Neuronal stem cell (in vitro differentiated cells): ENCODE data around the gene KCNIP2.

Experiments
- DNase-seq: peaks from one replicate; pipeline ENCODE4 v3.0.0-alpha.2; 2013; ENCODE audit warnings: low spot score
- H2AFZ ChIP-seq: one replicate; pipeline ENCODE4 v1.6.1; 2013; ENCODE audit warnings: mild to moderate bottlenecking, low read length, inconsistent platforms
- H2AK5ac ChIP-seq: 2 replicates; pipeline ENCODE4 v1.6.1; 2013; ENCODE audit warnings: low read depth, mild to moderate bottlenecking, inconsistent platforms, low read length, moderate library complexity, mixed read lengths
- H2BK120ac ChIP-seq: 2 replicates; pipeline ENCODE4 v1.6.1; 2013; ENCODE audit warnings: low read depth, mild to moderate bottlenecking, inconsistent platforms, low read length, moderate library complexity, mixed read lengths
- H2BK12ac ChIP-seq: one replicate; pipeline ENCODE4 v1.6.1; 2013; ENCODE audit warnings: low read length, inconsistent platforms
- H2BK15ac ChIP-seq: 2 replicates; pipeline ENCODE4 v1.6.1; 2013; ENCODE audit warnings: mild to moderate bottlenecking, low read length, inconsistent platforms, mixed read lengths
- H2BK5ac ChIP-seq: one replicate; pipeline ENCODE4 v1.6.1; 2013; ENCODE audit warnings: inconsistent platforms, mild to moderate bottlenecking, low read length, moderate library complexity
- H3K14ac ChIP-seq: one replicate; pipeline ENCODE4 v1.6.1; 2013; ENCODE audit warnings: low read length, inconsistent platforms
- H3K18ac ChIP-seq: 2 replicates; pipeline ENCODE4 v1.6.1; 2013; ENCODE audit warnings: low read length, inconsistent platforms
- H3K23ac ChIP-seq: 2 replicates; pipeline ENCODE4 v1.6.1; 2013; ENCODE audit warnings: low read depth, mild to moderate bottlenecking, mixed read lengths, low read length, inconsistent platforms; ENCODE audit not compliant: poor library complexity
- H3K27ac ChIP-seq: replicated peaks from 3 replicates; pipeline ENCODE4 v1.5.1; 2013; ENCODE audit warnings: low read length, inconsistent platforms
- H3K27me3 ChIP-seq, 3 experiments: 2 replicates each; pipeline ENCODE4 v1.6.1; 2013; ENCODE audit warnings: low read length in 3 of 3, mild to moderate bottlenecking in 2 of 3, inconsistent platforms in 1 of 3, low read depth in 1 of 3, mixed read lengths in 1 of 3, moderate library complexity in 1 of 3; ENCODE audit not compliant: control insufficient read depth in 3 of 3, insufficient read depth in 3 of 3
- H3K36me3 ChIP-seq, 2 donors: replicated peaks in 1 of 2; 2 replicates each; pipeline ENCODE4 v1.6.1; 2013; ENCODE audit warnings: low read length in 2 of 2; ENCODE audit not compliant: control insufficient read depth in 2 of 2, insufficient read depth in 2 of 2
- H3K4ac ChIP-seq: 2 replicates; pipeline ENCODE4 v1.6.1; 2013; ENCODE audit warnings: inconsistent platforms, mild to moderate bottlenecking, low read length, moderate library complexity
- H3K4me1 ChIP-seq, 2 donors: 1 replicate in 1 of 2; 2 replicates in 1 of 2; pipeline ENCODE4 v1.6.1; 2013; ENCODE audit warnings: low read length in 2 of 2, low read depth in 1 of 2; ENCODE audit not compliant: control insufficient read depth in 2 of 2, insufficient read depth in 1 of 2
- H3K4me2 ChIP-seq: one replicate; pipeline ENCODE4 v1.6.1; 2013; ENCODE audit warnings: mild to moderate bottlenecking, low read length, inconsistent platforms; ENCODE audit not compliant: insufficient read depth, poor library complexity, severe bottlenecking
- H3K4me3 ChIP-seq, 2 donors: 2 replicates each; pipeline ENCODE4 v1.5.1; 2013; ENCODE audit warnings: low read length in 2 of 2, mild to moderate bottlenecking in 2 of 2, inconsistent platforms in 1 of 2, moderate library complexity in 1 of 2
- H3K79me1 ChIP-seq: one replicate; pipeline ENCODE4 v1.6.1; 2013; ENCODE audit warnings: low read depth, mild to moderate bottlenecking, inconsistent platforms, low read length, moderate library complexity
- H3K9ac ChIP-seq: one replicate; pipeline ENCODE4 v1.6.1; 2013; ENCODE audit warnings: mild to moderate bottlenecking, low read depth, low read length, inconsistent platforms; ENCODE audit not compliant: poor library complexity
- H3K9me3 ChIP-seq, 2 donors: replicated peaks in 1 of 2; 2 replicates each; pipeline versions ENCODE3 to v1.6.1; 2013; ENCODE audit warnings: low read length in 2 of 2, mild to moderate bottlenecking in 2 of 2, inconsistent platforms in 1 of 2, low read depth in 1 of 2, mixed read lengths in 1 of 2, moderate library complexity in 1 of 2; ENCODE audit not compliant: control insufficient read depth in 2 of 2, insufficient read depth in 1 of 2
- H4K8ac ChIP-seq: one replicate; pipeline ENCODE4 v1.6.1; 2013; ENCODE audit warnings: low read depth, mild to moderate bottlenecking, inconsistent platforms, low read length, moderate library complexity
- H4K91ac ChIP-seq: one replicate; pipeline ENCODE4 v1.6.1; 2013; ENCODE audit warnings: low read length, low read depth, mild to moderate bottlenecking, inconsistent platforms; ENCODE audit not compliant: poor library complexity
- WGBS, 2 donors: extraction: QIAGEN DNeasy Blood & Tissue Kit; methylation state at CpG; one replicate each; pipeline ENCODE4 v1.1.7; 2013; ENCODE audit warnings: missing lambda C conversion rate in 2 of 2, mixed read lengths in 1 of 2; ENCODE audit not compliant: insufficient read length in 2 of 2, insufficient replicate concordance in 1 of 2; ENCODE audit errors: extremely low coverage in 2 of 2; 5-methylcytosine and 5-hydroxymethylcytosine counted together

KCNIP2 gene

GRCh38 chr10:101888251-101888949, 44.8 kb upstream of the KCNIP2 start:
- H3K36me3 ChIP-seq = no peaks in the 10 kb centered on the region
- H3K14ac ChIP-seq = no peak overlapping the region
- H2AFZ ChIP-seq = no peak overlapping the region
- no peak for DNase-seq
- H3K9ac ChIP-seq = no peak overlapping the region
- H4K91ac ChIP-seq = no peak overlapping the region
- no peak overlapping the region for H2BK120ac ChIP-seq
- no peak overlapping the region for H2AK5ac ChIP-seq
- no peak overlapping the region for H3K27ac ChIP-seq
- H3K27me3 ChIP-seq = no peaks in the 10 kb centered on the region
- H3K4me1 ChIP-seq = peaks cover 0 to 3% of the 10 kb centered on the region in 2 donors
- no peak overlapping the region for H2BK5ac ChIP-seq
- no peak overlapping the region for H3K4me2 ChIP-seq
- H3K23ac ChIP-seq = no peak overlapping the region
- no peak overlapping the region for H2BK12ac ChIP-seq
- no peak overlapping the region for H3K4ac ChIP-seq
- H4K8ac ChIP-seq = no peak overlapping the region
- no peak overlapping the region for H3K4me3 ChIP-seq
- H3K79me1 ChIP-seq = peaks cover 2% of the 10 kb centered on the region
- no peak overlapping the region for H3K18ac ChIP-seq
- no peak overlapping the region for H2BK15ac ChIP-seq
- no CpG with 5 or more reads among the region's 2 CpGs for WGBS, 2 donors
- no peaks in the 10 kb centered on the region for H3K9me3 ChIP-seq

- H3K14ac ChIP-seq = no peak overlapping the region
- WGBS, 2 donors = no CpG with 5 or more reads among the region's 5 CpGs
These were observed 44.2 kb upstream of the KCNIP2 start for GRCh38 chr10:101887775-101888174.

GRCh38 chr10:101886521-101887312, 43.1 kb upstream of the KCNIP2 start:
- no peak overlapping the region for H2BK15ac ChIP-seq
- no peak for DNase-seq
- H2AK5ac ChIP-seq = no peak overlapping the region
- H3K14ac ChIP-seq = no peak overlapping the region
- H2BK12ac ChIP-seq = no peak overlapping the region
- H2BK5ac ChIP-seq = no peak overlapping the region
- H3K18ac ChIP-seq = no peak overlapping the region
- H3K27ac ChIP-seq = no peak overlapping the region
- no peak overlapping the region for H2AFZ ChIP-seq
- H3K4me2 ChIP-seq = no peak overlapping the region
- no peak overlapping the region for H3K4ac ChIP-seq
- no peak overlapping the region for H4K91ac ChIP-seq
- H3K9ac ChIP-seq = no peak overlapping the region
- peaks cover 2% of the 10 kb centered on the region for H3K79me1 ChIP-seq
- no peaks in the 10 kb centered on the region for H3K9me3 ChIP-seq
- no peak overlapping the region for H3K4me3 ChIP-seq
- no peaks in the 10 kb centered on the region for H3K27me3 ChIP-seq
- no peak overlapping the region for H2BK120ac ChIP-seq
- H4K8ac ChIP-seq = no peak overlapping the region
- H3K23ac ChIP-seq = no peak overlapping the region
- WGBS, 2 donors = no CpG with 5 or more reads among the region's 1 CpG
- H3K4me1 ChIP-seq = peaks cover 0 to 3% of the 10 kb centered on the region in 2 donors
- H3K36me3 ChIP-seq = no peaks in the 10 kb centered on the region

More at GRCh38 chr10:101887775-101888174, 44.2 kb upstream of the KCNIP2 start:
- Histone ChIP-seq H2AK5ac (no peak overlapping the region), H3K27me3 (no peaks in the 10 kb centered on the region), H3K9me3 (no peaks in the 10 kb centered on the region), H4K91ac (no peak overlapping the region), H2BK12ac (no peak overlapping the region), H3K27ac (no peak overlapping the region), H3K9ac (no peak overlapping the region), H3K4me1 (peaks cover 0 to 3% of the 10 kb centered on the region in 2 donors), H3K4me3 (no peak overlapping the region), H3K18ac (no peak overlapping the region), H3K4me2 (no peak overlapping the region), H2BK15ac (no peak overlapping the region), H2AFZ (no peak overlapping the region), H2BK120ac (no peak overlapping the region), H3K4ac (no peak overlapping the region), H4K8ac (no peak overlapping the region), H3K36me3 (no peaks in the 10 kb centered on the region), H2BK5ac (no peak overlapping the region), H3K79me1 (peaks cover 2% of the 10 kb centered on the region), H3K23ac (no peak overlapping the region)
- no peak for DNase-seq

GRCh38 chr10:101881036-101881774, 37.6 kb upstream of the KCNIP2 start:
- WGBS, 2 donors = no CpG with 5 or more reads among the region's 2 CpGs
- Histone ChIP-seq H3K4me2 (no peak overlapping the region), H3K4me3 (no peak overlapping the region)

More at GRCh38 chr10:101881036-101881774, 37.6 kb upstream of the KCNIP2 start:
- no peak overlapping the region for H3K27ac ChIP-seq
- no peaks in the 10 kb centered on the region for H3K79me1 ChIP-seq
- no peaks in the 10 kb centered on the region for H3K9me3 ChIP-seq
- no peak overlapping the region for H4K8ac ChIP-seq
- H2BK5ac ChIP-seq = no peak overlapping the region
- peaks cover 8% of the 10 kb centered on the region in 2 donors for H3K4me1 ChIP-seq
- H4K91ac ChIP-seq = no peak overlapping the region
- H3K18ac ChIP-seq = no peak overlapping the region
- H2AFZ ChIP-seq = no peak overlapping the region
- no peak overlapping the region for H2AK5ac ChIP-seq
- H3K23ac ChIP-seq = no peak overlapping the region
- H3K14ac ChIP-seq = no peak overlapping the region
- no peaks in the 10 kb centered on the region for H3K27me3 ChIP-seq
- H2BK12ac ChIP-seq = no peak overlapping the region
- H3K9ac ChIP-seq = no peak overlapping the region
- no peak overlapping the region for H3K4ac ChIP-seq
- DNase-seq = no peak
- no peaks in the 10 kb centered on the region for H3K36me3 ChIP-seq
- no peak overlapping the region for H2BK120ac ChIP-seq
- no peak overlapping the region for H2BK15ac ChIP-seq
